NCI-H2029 treated with DMSO at 0.1 percent for 48 hours (cell line): ENCODE results near the gene MPZL3.
A peak's percentile ranks its signal among the peaks of the same experiment; 100 is the strongest.
"Not testable (repeated sequence)": the region's sequence is repeated elsewhere in the genome, so short reads cannot be mapped to it uniquely, and the experiment has no call there.

Source experiments
- DNase-seq: peaks from one replicate; lab custom pipeline; 2025; lab: John Stamatoyannopoulos, UW

Gene MPZL3

DNA sequence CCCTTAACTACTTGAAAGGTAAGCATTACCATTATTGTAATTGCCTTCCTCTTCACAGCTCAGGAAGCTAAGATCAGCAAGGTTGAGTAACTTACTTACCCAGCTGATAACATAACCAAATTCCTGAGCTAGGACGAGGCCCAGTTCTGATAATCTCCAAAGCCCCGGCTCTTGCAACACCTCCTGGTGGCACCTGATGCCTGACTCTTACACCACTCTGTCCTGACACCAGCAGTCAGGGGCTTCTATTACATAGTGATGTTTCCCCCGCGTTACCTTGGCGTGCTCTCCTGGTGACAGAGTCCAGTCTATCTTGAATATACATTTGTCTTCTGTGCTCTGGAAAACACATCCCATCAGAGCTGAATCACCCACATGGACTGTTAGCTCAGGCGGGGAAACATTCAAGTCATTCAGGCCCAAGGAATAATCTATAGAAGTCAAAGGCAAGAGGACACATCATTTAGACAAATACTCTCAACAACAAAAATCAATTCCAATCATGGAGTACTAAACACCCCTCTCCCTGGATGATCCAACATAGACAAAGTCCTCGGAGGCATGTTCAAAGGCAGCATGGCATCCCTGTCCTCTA lies 39.9 kb downstream of the MPZL3 start:
- DNase-seq, result no peak

DNA sequence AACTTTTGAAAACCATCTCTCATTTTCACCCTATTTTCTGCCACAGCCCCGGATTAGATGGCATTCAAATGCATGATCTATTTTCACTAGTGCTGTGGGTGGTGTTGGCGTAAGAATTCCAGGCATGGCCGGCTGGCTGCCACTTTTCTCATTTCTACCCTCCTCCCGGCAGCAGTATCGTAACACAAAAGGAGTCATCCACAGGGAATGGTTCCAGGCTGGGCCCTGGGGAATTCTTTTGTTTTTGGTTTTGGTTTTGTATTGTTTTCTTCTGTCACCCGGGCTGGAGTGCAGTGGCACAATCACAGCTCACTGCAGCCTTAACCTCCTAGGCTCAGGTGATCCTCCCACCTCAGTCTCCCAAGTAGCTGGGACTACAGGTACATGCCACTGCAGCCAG lies 41.2 kb downstream of the MPZL3 start:
- DNase-seq, result no peak

GRCh38 chr11:118210323-118210722 lies 41.8 kb downstream of the MPZL3 start:
- no peak for DNase-seq

DNA sequence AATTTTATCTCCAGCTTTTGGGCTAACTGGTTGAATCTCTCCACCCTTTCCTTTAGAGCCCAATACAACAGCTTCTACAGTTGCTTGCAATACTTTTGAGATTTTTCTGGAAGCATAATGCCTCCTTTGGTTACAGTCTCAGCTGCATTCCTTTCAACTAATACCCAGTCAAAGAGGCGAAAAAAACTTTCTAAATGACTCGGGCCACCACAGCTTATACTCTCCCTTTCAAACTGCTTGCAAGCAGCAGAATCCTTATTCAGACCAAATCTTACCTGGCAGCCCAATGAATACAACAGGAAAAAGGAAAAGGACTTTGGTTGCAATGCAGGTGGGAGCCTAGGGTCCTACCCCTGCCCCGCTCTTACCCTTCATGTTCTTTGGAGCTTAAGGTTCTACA lies 43.1 kb downstream of the MPZL3 start:
- no peak for DNase-seq

- DNase-seq, result no peak
Observed at GRCh38 chr11:118207079-118207478, 45.1 kb downstream of the MPZL3 start.

- DNase-seq, result no peak
Observed at GRCh38 chr11:118206391-118207031, 45.7 kb downstream of the MPZL3 start.

GRCh38 chr11:118205606-118206378 lies 46.4 kb downstream of the MPZL3 start:
- no peak for DNase-seq

DNA sequence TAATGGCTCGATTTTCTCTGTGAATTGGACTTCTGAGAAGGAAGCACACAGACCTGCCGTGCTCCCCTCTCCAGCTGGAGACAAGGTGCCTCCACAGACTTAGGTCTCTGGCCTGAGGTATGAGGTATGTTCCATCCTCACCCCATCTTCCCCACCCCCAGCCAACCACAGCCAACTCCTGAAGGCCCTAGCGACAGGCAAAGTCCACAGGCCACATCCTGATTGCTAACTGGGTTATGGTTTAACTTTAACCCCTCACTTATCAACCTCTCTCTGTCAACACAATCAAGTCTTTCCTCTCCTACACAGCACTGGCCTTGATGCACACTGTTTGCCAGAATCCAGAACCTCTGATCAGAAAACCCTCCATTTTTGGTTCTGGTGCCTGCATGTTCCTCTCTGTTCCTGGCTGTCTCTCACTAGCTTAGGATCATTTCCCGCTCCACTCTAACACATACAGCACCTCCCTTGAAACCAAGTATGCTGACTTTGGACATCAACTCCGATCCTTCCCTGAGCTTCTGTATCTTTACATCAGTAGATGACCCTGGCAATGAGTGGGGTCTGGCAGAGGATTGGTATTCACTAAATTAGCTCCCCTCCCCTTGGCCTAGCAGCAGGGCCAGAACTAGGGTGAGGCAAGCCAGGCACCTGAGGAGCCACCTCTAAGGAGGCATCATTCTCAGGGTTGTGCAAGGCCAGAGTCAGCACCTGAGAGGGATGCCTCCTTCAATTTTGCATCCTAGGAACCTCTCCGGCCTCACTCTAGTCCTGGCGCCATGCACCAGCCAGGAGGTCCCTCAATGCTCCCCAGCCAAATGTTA lies 49.4 kb downstream of the MPZL3 start:
- no peak for DNase-seq

GRCh38 chr11:118201966-118202365 lies 50.2 kb downstream of the MPZL3 start:
- DNase-seq, result no peak

DNA sequence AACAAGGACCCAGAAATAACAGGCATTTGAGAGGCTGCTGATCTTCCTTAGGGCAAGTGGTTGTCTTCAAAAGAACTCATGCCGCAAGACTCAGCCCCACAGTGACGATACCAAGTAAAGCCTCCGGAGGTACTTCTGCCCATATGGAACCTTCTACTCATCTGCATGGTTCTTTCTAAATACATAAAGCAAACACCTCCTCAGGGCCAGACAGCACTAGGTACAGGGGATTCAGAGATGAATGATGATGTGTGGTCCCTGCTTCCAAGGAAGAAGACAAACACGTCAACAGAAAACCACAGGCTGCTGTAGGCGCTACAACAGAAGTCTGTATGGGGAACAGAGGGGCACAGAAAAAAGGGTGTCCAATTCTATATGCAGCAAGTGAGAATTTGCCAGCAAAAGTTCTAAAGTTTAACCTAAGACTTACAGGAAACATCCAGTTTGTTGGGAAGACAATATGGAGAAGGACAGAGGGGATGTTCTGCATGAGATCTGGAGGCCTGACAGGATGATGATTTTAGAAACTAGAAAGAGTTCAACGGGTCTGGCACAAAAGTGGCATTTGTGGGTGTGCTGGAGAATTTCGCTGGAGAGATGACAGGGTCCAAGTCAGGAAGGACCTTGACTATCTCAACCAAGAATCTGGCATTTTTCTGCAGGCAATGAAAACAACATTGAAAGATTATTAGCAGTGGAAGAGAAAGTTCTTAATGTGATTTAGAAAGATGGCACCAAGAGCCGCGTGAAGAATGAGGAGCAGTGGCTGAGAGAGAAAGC lies 51.1 kb downstream of the MPZL3 start:
- no peak for DNase-seq

DNA sequence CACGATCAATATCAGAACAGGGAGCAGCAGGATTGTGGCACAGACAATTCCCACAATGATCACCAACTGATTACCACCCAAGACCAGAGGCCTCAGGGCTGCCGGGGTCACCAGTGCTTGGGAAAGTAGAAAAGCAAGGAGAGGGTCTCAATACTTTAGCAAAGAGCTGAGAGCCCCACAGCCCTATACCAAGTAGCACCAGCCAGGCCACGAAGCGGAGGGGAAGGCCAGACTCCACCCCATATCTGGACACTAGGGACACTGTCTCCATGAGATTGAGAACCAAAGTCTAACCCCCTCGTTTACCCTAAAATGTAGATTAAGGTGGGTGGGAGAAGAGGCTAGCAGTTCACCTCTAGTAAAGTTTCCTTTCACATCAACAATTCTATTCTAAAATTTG lies 51.7 kb downstream of the MPZL3 start:
- DNase-seq, result no peak

GRCh38 chr11:118199135-118199534 lies 53.0 kb downstream of the MPZL3 start:
- DNase-seq, result no peak

DNA sequence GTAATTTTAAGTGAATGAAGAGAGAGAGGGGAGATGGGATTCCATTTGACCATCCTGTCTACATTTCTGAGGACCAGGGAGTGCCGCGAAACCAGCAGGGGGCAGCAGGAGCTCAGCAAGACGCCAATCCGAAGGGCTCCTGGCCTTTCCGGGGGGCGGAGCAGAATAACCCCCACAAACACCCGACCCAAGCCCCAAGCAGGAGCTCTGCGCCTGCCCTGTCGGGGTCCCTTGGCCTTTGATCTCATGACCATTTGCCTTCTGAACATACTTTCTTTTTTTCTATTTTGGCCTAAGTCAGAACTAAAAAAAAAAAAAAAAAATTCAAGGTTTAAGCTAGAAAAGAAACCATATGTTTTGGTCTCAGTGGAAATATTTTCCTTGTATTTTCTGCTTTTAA lies 53.8 kb downstream of the MPZL3 start:
- DNase-seq, result peak; percentile 17

DNA sequence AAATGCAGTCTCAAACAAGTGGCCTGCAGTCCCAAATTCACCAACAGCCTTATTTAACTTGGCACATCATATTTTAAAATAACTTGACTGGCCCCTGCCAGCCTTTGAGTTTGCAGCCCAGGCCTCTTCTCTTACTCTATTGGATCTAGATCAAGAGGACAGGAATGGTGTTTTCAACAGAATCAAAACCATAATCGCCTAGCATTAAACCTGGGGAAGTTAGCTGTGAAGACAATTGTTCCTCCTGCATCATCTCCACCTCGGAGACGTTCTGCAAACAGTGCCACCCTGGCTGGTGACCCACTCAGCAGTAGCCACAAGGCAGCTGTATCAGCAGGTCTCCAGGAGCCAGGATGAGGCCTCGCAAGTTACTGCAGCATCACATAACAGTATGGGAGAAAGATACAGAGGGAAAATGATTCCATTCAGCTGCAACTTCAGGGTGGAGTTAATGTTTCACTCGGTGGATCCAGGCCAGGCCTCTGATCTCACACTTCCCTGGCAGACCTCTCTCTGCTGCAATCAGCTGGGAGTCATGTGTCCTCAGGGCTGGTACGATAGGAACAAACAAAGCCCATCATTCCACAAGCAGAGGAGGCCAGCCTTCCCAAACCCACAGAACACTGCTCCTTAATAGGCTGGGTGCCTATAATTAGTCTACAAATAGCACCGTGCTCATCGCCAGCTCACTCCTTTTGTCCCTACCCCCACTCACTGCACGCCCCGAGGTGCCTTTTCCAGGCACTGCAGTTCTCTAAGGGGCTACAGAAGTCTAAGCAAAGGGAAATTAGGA lies 57.1 kb downstream of the MPZL3 start:
- peak; percentile 4 for DNase-seq

GRCh38 chr11:118193910-118194566 lies 58.1 kb downstream of the MPZL3 start:
- DNase-seq, result no peak

- not testable (repeated sequence) for DNase-seq
Observed at GRCh38 chr11:118192817-118193216, 59.3 kb downstream of the MPZL3 start.

GRCh38 chr11:118190942-118191506 lies 61.1 kb downstream of the MPZL3 start:
- DNase-seq, result not testable (repeated sequence)

GRCh38 chr11:118186346-118187107 lies 65.6 kb downstream of the MPZL3 start:
- DNase-seq, result no peak
